SW 1271 (cell line): ENCODE results near the gene SAV1.

Experiments used
- DNase-seq, 2 experiments: peaks; one replicate each; lab custom pipeline; 2025; lab: John Stamatoyannopoulos, UW

Gene SAV1

DNA sequence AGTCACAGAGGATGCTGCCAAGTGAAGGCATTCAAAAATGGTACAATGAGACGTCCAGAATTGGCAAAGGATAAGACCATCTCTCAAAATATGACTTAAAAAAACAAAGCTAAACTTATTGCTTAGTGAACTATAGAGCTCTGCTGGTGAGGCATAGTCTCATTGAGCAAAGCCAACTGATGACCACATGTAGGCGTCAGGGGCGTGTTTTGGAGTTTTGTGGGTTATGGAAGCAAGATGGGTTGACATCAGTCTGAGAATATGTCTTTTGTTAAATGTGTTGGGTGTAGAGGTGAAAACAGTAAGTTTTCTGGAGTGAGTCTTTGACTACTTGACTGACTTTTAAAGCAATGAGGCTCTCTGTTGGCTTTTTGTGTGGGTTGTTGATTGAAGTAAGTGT is 60.9 kb downstream of the SAV1 start:
- DNase-seq: no peak

GRCh38 chr14:50606468-50606867 is 61.6 kb downstream of the SAV1 start:
- no peak for DNase-seq

DNA sequence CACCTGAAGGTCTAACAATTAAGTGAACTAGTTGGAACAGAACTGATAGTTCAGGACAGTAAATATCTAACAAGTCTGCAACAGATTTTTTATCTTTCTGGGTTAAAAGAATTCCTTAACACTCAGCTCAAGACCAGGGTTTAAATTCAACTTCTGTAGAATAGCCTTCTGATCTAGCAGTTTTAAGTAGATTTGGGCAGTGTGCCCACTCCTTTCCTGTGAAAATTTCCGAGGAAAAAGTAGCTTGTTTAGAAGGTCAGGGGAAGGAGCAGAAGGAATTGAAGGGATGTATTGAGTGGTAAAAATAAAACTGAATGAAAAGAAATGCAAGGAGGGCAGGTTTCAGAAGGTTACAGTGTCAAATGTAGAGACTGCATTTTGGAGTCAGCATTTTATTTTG is 62.3 kb downstream of the SAV1 start:
- DNase-seq: no peak

DNA sequence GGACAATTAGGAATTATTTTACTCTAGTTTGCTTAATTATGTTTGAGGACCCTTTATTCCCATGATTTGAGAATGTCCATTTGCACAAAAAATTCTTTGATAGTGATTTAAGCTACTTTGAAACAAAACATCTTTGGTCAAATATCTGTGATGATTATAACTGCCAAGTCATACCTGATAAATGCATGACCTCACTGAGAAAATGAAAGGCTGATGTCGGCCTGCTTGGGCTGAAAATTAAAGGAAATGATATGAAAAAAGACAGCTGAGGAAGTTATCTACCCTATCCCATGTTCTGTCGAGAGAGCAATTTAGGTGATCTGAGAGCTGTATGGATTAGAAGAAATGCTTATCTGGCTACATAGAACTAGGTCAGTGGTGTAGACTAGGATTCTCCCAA is 64.5 kb downstream of the SAV1 start:
- DNase-seq: no peak

DNA sequence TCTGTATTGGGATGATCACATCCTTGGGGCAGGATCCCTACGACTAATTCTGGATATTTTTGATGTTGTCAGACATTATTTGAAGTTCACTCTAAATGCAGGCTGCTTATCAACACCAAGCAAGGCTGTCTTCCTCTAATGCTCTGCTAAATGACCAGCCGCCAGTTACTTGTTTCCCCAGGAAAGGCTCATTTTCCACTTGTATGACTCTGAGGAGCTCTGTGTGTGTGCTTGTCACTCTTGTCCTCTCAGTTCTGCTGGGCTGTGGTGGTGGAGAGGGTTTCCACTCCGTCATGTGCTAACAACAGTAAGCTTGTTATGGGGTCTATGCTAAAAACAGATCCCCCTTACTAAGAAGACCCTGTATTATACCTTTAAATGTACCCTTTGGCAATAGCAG is 66.1 kb downstream of the SAV1 start:
- DNase-seq: no peak

DNA sequence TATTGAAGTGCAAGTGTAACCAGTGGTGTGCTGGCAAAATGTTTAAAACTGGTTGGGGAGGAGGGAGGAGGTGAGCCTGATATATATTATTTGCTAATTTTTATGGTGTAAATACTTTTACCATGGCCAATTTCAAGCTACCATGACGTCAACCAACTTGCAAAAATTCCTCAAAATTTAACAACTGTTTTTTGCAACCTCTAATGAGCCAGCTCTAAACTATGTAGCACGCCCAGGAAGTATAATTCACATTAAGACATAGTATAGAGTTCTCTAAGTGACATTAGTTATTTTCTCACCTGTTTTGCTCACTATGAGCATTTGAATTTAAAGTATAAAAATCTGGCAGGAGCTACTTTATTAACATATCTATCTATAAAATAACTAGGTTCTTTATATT is 66.7 kb downstream of the SAV1 start:
- DNase-seq: no peak

DNA sequence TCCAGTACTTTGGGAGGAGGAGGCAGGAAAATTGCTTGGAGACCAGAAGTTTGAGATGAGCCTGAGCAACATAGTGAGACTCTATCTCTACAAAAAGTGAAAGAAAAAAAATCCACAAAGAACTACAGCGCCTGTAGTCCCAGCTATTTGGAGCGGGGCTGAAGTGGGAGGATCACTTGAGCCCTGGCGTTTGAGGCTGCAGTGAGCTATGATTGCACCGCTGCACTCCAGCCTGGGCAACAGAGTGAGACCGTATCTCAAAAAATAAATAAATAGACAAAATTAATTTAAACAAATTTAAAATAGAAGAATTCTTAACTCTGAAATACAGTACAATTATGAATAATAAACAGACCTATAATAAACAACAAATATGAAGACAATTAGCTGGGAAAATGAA is 67.3 kb downstream of the SAV1 start:
- no peak for DNase-seq

DNA sequence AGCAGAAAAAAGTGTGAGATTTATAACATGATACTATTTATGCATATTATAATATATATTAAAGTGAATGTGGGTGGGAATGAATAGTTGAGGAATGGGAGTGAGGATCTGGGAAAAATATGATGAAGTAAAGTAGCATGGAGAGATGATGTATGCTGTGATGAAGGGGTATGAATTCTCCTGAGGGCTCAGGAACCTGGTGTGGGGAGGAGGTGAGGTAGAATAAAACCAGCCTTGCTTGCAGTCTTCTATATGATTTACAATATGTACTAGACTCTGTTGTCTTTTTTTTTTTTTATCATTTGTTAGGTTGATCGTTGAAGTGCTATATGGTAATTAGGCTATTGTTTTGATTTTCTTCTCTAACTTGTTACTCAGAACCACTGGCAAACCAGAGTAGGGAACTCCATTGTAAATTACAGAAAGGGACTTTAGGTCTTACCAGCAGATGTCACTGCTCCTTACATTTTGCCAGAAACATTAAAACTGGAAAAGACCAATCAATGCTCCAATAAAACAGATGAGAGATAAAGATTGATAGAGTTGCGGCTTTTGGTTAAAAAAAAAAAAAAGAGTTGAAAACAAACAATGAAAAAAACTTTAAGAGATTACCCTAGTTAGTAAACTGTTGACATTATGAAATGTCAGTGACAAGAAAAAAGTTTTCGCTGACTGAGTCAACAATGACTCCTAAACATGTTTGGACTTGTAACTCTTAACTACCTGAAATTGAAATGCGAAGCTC is 68.2 kb downstream of the SAV1 start:
- DNase-seq: peak in 1 of 2 experiments; percentile 58

GRCh38 chr14:50598765-50599164 is 69.3 kb downstream of the SAV1 start:
- no peak for DNase-seq

- DNase-seq: no peak
Observed at GRCh38 chr14:50594577-50595316, 73.4 kb downstream of the SAV1 start.

DNA sequence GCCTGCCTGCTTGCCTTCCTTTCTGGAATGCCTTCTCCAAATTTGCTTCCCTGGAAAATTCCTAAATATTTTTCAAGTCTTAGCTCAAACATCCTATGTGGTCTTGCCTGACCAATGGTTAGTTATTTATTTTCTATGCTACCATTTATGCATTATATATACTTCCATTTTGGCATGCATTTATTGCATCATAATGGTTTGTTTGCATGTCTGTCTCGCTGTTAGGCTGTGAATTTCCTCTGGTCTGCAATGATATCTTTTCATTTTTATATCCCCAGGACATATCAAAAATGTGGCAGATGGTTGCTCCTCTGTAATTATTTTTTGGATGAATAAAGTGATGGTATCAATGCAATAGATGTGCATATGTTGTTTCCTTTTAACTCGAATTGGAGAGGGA is 77.6 kb downstream of the SAV1 start:
- DNase-seq: no peak
